WTC11 (cell line): ENCODE results near the gene PILRB. TPM values are rescaled to one million over a fixed set of nuclear protein-coding genes. Genes with fewer than 3 reads are reported as not detected.

ENCODE experiments used
- ATAC-seq: fragments of 200-7000 bp; cut with Tn5 transposase; 2 replicates; pipeline ENCODE4 v1.10.0; 2021; ENCODE audit warnings: mild to moderate bottlenecking, moderate library complexity
- CTCF ChIA-PET: fragments of 300-600 bp; sonication (Branson Sonifier 250); formaldehyde crosslinking; loops from one replicate; lab custom pipeline; 2021; ENCODE audit warnings: antibody characterized with exemption; lab: Charles Lee
- POLR2A ChIA-PET: fragments of 350-600 bp; sonication (Branson Sonifier 250); formaldehyde crosslinking; loops from one replicate; lab custom pipeline; 2021; ENCODE audit warnings: antibody characterized with exemption; lab: Charles Lee
- DNase-seq: peaks from one replicate; pipeline ENCODE4 v3.0.0; 2021; ENCODE audit warnings: low spot score
- H3K27ac Mint-ChIP-seq: 2 replicates; pipeline ENCODE4 v1.8.0; 2021; ENCODE audit warnings: mixed read lengths
- H3K27me3 Mint-ChIP-seq: 2 replicates; pipeline ENCODE4 v1.8.0; 2021; ENCODE audit warnings: low read depth, mild to moderate bottlenecking, moderate library complexity, mixed read lengths
- H3K36me3 Mint-ChIP-seq: 2 replicates; pipeline ENCODE4 v1.8.0; 2021; ENCODE audit warnings: mixed read lengths
- H3K4me1 Mint-ChIP-seq: 2 replicates; pipeline ENCODE4 v1.8.0; 2022; ENCODE audit warnings: mixed read lengths
- H3K4me3 Mint-ChIP-seq: 2 replicates; pipeline ENCODE4 v1.8.0; 2021; ENCODE audit warnings: mild to moderate bottlenecking, moderate library complexity, mixed read lengths
- H3K9me3 Mint-ChIP-seq: 2 replicates; pipeline ENCODE4 v1.8.0; 2021; ENCODE audit warnings: mixed read lengths
- AR ChIP-seq: fragments of 250-450 bp; sonication (Bioruptor Pico); IDR thresholded peaks from 2 replicates; pipeline ENCODE4 v1.9.0; 2021; ENCODE audit warnings: mild to moderate bottlenecking
- ATF2 ChIP-seq: sonication (generic); formaldehyde crosslinking; IDR thresholded peaks from 2 replicates; pipeline ENCODE4 v1.8.1; 2022; ENCODE audit warnings: low read depth, missing genetic modification reagents, borderline replicate concordance
- E2F5 ChIP-seq: sonication (generic); formaldehyde crosslinking; IDR thresholded peaks from 2 replicates; pipeline ENCODE4 v1.8.1; 2022; ENCODE audit warnings: mild to moderate bottlenecking, moderate library complexity, missing genetic modification reagents
- ESRRA ChIP-seq: sonication (generic); formaldehyde crosslinking; IDR thresholded peaks from 2 replicates; pipeline ENCODE4 v1.8.1; 2022; ENCODE audit warnings: mild to moderate bottlenecking, missing genetic modification reagents, borderline replicate concordance
- ETV6 ChIP-seq: sonication (generic); formaldehyde crosslinking; IDR thresholded peaks from 2 replicates; pipeline ENCODE4 v1.8.1; 2022; ENCODE audit warnings: mild to moderate bottlenecking, missing genetic modification reagents
- HMGA2 ChIP-seq: fragments of 250-450 bp; sonication (Bioruptor Pico); IDR thresholded peaks from 2 replicates; pipeline ENCODE4 v1.4.0; 2021; ENCODE audit warnings: mild to moderate bottlenecking, moderate library complexity
- JAZF1 ChIP-seq: fragments of 250-450 bp; sonication (Bioruptor Pico); IDR thresholded peaks from 2 replicates; pipeline ENCODE4 v1.9.0; 2021; ENCODE audit warnings: moderate library complexity, mild to moderate bottlenecking, inconsistent platforms
- JUN ChIP-seq: sonication (generic); formaldehyde crosslinking; IDR thresholded peaks from 2 replicates; pipeline ENCODE4 v1.8.0; 2023; ENCODE audit warnings: mild to moderate bottlenecking, missing genetic modification reagents
- MXD4 ChIP-seq: fragments of 250-450 bp; sonication (Bioruptor Pico); IDR thresholded peaks from 2 replicates; pipeline ENCODE4 v1.8.0; 2021; ENCODE audit warnings: mild to moderate bottlenecking, moderate library complexity, borderline replicate concordance
- NFATC4 ChIP-seq: fragments of 250-450 bp; sonication (Bioruptor Pico); IDR thresholded peaks from 2 replicates; pipeline ENCODE4 v1.9.0; 2021; ENCODE audit warnings: mild to moderate bottlenecking
- NR2C2 ChIP-seq: sonication (generic); formaldehyde crosslinking; IDR thresholded peaks from 2 replicates; pipeline ENCODE4 v1.8.0; 2022; ENCODE audit warnings: mild to moderate bottlenecking, missing genetic modification reagents
- PRRX2 ChIP-seq: fragments of 250-450 bp; sonication (Bioruptor Pico); IDR thresholded peaks from 2 replicates; pipeline ENCODE4 v1.8.0; 2021; ENCODE audit warnings: mild to moderate bottlenecking
- STAT6 ChIP-seq: sonication (generic); formaldehyde crosslinking; conservative IDR thresholded peaks from 2 replicates; pipeline ENCODE4 v1.8.1; 2023; ENCODE audit warnings: mild to moderate bottlenecking, low read depth, missing genetic modification reagents, moderate library complexity
- TEAD4 ChIP-seq: sonication (generic); formaldehyde crosslinking; IDR thresholded peaks from 2 replicates; pipeline ENCODE4 v1.8.0; 2022; ENCODE audit warnings: mild to moderate bottlenecking, missing genetic modification reagents
- USF2 ChIP-seq: sonication (generic); formaldehyde crosslinking; IDR thresholded peaks from 2 replicates; pipeline ENCODE4 v1.8.1; 2023; ENCODE audit warnings: mild to moderate bottlenecking, missing genetic modification reagents, moderate library complexity
- ZNF281 ChIP-seq: sonication (generic); formaldehyde crosslinking; IDR thresholded peaks from 2 replicates; pipeline ENCODE4 v1.8.0; 2023; ENCODE audit warnings: mild to moderate bottlenecking, missing genetic modification reagents
- ZNF317 ChIP-seq: sonication (generic); formaldehyde crosslinking; IDR thresholded peaks from 2 replicates; pipeline ENCODE4 v1.8.1; 2023; ENCODE audit warnings: low read depth, mild to moderate bottlenecking, moderate library complexity, missing genetic modification reagents, borderline replicate concordance
- total RNA-seq: library from RNA; stranded (reverse); gene quantifications from 3 replicates; pipeline ENCODE4 v1.2.3, GENCODE V29; 2021

The PILRB gene
- total RNA-seq, 1 experiment from 2014 or later = 30.7 TPM

GRCh38 chr7:100402241-100402640 is 44.3 kb downstream of the PILRB start:
- no peak overlapping the region for H3K27ac Mint-ChIP-seq
- no peak for ATAC-seq
- H3K36me3 Mint-ChIP-seq = no peaks in the 10 kb centered on the region
- H3K9me3 Mint-ChIP-seq = no peaks in the 10 kb centered on the region
- CTCF ChIA-PET = interaction anchor here (1.5 to 1.9 kb wide), 2 partner anchors 9 to 53 kb away, joined by 4 to 9 read pairs; no protein-coding TSS in a partner anchor
- peaks cover 35% of the 10 kb centered on the region for H3K27me3 Mint-ChIP-seq
- TF ChIP-seq ZNF317 (CRISPR knock-in tag) (no peak), STAT6 (CRISPR knock-in tag) (no peak), NFATC4 (no peak), ETV6 (CRISPR knock-in tag) (no peak), MXD4 (CRISPR knock-in tag) (no peak), ATF2 (CRISPR knock-in tag) (no peak), ZNF281 (CRISPR knock-in tag) (no peak), HMGA2 (CRISPR knock-in tag) (no peak), JAZF1 (no peak), AR (CRISPR knock-in tag) (no peak), TEAD4 (CRISPR knock-in tag) (no peak), JUN (CRISPR knock-in tag) (no peak), NR2C2 (CRISPR knock-in tag) (no peak), E2F5 (no peak), ESRRA (no peak), PRRX2 (CRISPR knock-in tag) (no peak), USF2 (CRISPR knock-in tag) (no peak)
- TF ChIP-seq, all 79 proteins: peak for 0
- no peak for DNase-seq
- Mint-ChIP-seq H3K4me1 (peaks cover 8% of the 10 kb centered on the region), H3K4me3 (no peak overlapping the region)
- POLR2A ChIA-PET = interaction anchor here (2.2 kb wide), 1 partner anchor 27 kb away, joined by 9 read pairs; the partner anchor contains the start of gene ZCWPW1
